ENCODE measurements around the gene ST6GAL1. TPM values are rescaled to one million over a fixed set of nuclear protein-coding genes. Genes with fewer than 3 reads are reported as not detected.

Gene ST6GAL1
- total and polyA plus RNA-seq, 9 donors: 9.4 to 17.3 (median 13.0) TPM

- Histone ChIP-seq H3K4me1 (ENCODE audit: control insufficient read depth, insufficient read depth, low read length) (peaks cover 27% of the 10 kb centered on the region), H3K4me3 (ENCODE audit: low read length) (no peak overlapping the region), H3K27ac (ENCODE audit: low read length) (no peak overlapping the region), H3K27me3 (ENCODE audit: control insufficient read depth, insufficient read depth, low read length) (peaks cover 14% of the 10 kb centered on the region), H3K36me3 (ENCODE audit: control insufficient read depth, insufficient read depth, low read length) (no peaks in the 10 kb centered on the region), H3K9me3 (replicated peaks; ENCODE audit: control insufficient read depth, low read depth, low read length) (no peaks in the 10 kb centered on the region)
- no peak for DNase-seq
- 81% methylated on average over 4 of the region's 5 CpGs for WGBS (ENCODE audit: insufficient coverage)
These were observed 1.1 kb upstream of the ST6GAL1 start for GRCh38 chr3:186929186-186929585.

- Histone ChIP-seq H3K36me3 (ENCODE audit: control insufficient read depth, insufficient read depth, low read length) (no peaks in the 10 kb centered on the region), H3K27ac (ENCODE audit: low read length) (no peak overlapping the region), H3K27me3 (ENCODE audit: control insufficient read depth, insufficient read depth, low read length) (peaks cover 14% of the 10 kb centered on the region), H3K9me3 (replicated peaks; ENCODE audit: control insufficient read depth, low read depth, low read length) (no peaks in the 10 kb centered on the region), H3K4me1 (ENCODE audit: control insufficient read depth, insufficient read depth, low read length) (peaks cover 27% of the 10 kb centered on the region), H3K4me3 (ENCODE audit: low read length) (peak overlapping the region; percentile 75)
- no peak for DNase-seq
- 63% methylated on average over 6 of the region's 12 CpGs for WGBS (ENCODE audit: insufficient coverage)
These were observed 641 bp upstream of the ST6GAL1 start for GRCh38 chr3:186929685-186930084.

- Histone ChIP-seq H3K27me3 (ENCODE audit: control insufficient read depth, insufficient read depth, low read length) (peaks cover 14% of the 10 kb centered on the region), H3K9me3 (replicated peaks; ENCODE audit: control insufficient read depth, low read depth, low read length) (no peaks in the 10 kb centered on the region), H3K4me3 (ENCODE audit: low read length) (peak overlapping the region; percentile 75), H3K36me3 (ENCODE audit: control insufficient read depth, insufficient read depth, low read length) (peaks cover 2% of the 10 kb centered on the region), H3K27ac (ENCODE audit: low read length) (peak overlapping the region; percentile 76), H3K4me1 (ENCODE audit: control insufficient read depth, insufficient read depth, low read length) (peaks cover 27% of the 10 kb centered on the region)
- peak; percentile 61 for DNase-seq
- under 1% methylated on average over 60 of the region's 76 CpGs for WGBS (ENCODE audit: insufficient coverage)
These were observed 560 bp downstream of the ST6GAL1 start for GRCh38 chr3:186930641-186931531.

- Histone ChIP-seq H3K27me3 (ENCODE audit: control insufficient read depth, insufficient read depth, low read length) (peaks cover 14% of the 10 kb centered on the region), H3K36me3 (ENCODE audit: control insufficient read depth, insufficient read depth, low read length) (peaks cover 2% of the 10 kb centered on the region), H3K9me3 (replicated peaks; ENCODE audit: control insufficient read depth, low read depth, low read length) (no peaks in the 10 kb centered on the region), H3K4me1 (ENCODE audit: control insufficient read depth, insufficient read depth, low read length) (peaks cover 27% of the 10 kb centered on the region), H3K4me3 (ENCODE audit: low read length) (peak overlapping the region; percentile 75), H3K27ac (ENCODE audit: low read length) (peak overlapping the region; percentile 76)
- DNase-seq: peak; percentile 52
- WGBS (ENCODE audit: insufficient coverage): 3% methylated on average over 31 of the region's 32 CpGs
These were observed 1.4 kb downstream of the ST6GAL1 start for GRCh38 chr3:186931532-186932280.

GRCh38 chr3:186932281-186933181, 2.2 kb downstream of the ST6GAL1 start:
- H3K4me1 ChIP-seq (ENCODE audit: control insufficient read depth, insufficient read depth, low read length): peaks cover 27% of the 10 kb centered on the region
- peak overlapping the region; percentile 76 for H3K27ac ChIP-seq (ENCODE audit: low read length)
- no peaks in the 10 kb centered on the region for H3K9me3 ChIP-seq (replicated peaks; ENCODE audit: control insufficient read depth, low read depth, low read length)

GRCh38 chr3:186933816-186934215, 3.5 kb downstream of the ST6GAL1 start:
- no peak overlapping the region for H3K4me3 ChIP-seq (ENCODE audit: low read length)

More at GRCh38 chr3:186932281-186933181, 2.2 kb downstream of the ST6GAL1 start:
- Histone ChIP-seq H3K27me3 (ENCODE audit: control insufficient read depth, insufficient read depth, low read length) (peaks cover 14% of the 10 kb centered on the region), H3K36me3 (ENCODE audit: control insufficient read depth, insufficient read depth, low read length) (peaks cover 2% of the 10 kb centered on the region), H3K4me3 (ENCODE audit: low read length) (peak overlapping the region; percentile 75)
- WGBS (ENCODE audit: insufficient coverage): 57% methylated on average over 8 of the region's 15 CpGs
- DNase-seq: peak; percentile 73

GRCh38 chr3:186935133-186935532, 4.8 kb downstream of the ST6GAL1 start:
- H3K4me1 ChIP-seq (ENCODE audit: control insufficient read depth, insufficient read depth, low read length): peaks cover 22% of the 10 kb centered on the region
- H3K9me3 ChIP-seq (replicated peaks; ENCODE audit: control insufficient read depth, low read depth, low read length): no peaks in the 10 kb centered on the region
- H3K36me3 ChIP-seq (ENCODE audit: control insufficient read depth, insufficient read depth, low read length): peaks cover 2% of the 10 kb centered on the region
- H3K4me3 ChIP-seq (ENCODE audit: low read length): no peak overlapping the region
- no CpG with 5 or more reads among the region's 6 CpGs for WGBS (ENCODE audit: insufficient coverage)
- no peak overlapping the region for H3K27ac ChIP-seq (ENCODE audit: low read length)
- no peak for DNase-seq
- H3K27me3 ChIP-seq (ENCODE audit: control insufficient read depth, insufficient read depth, low read length): peaks cover 8% of the 10 kb centered on the region

More at GRCh38 chr3:186933816-186934215, 3.5 kb downstream of the ST6GAL1 start:
- no peaks in the 10 kb centered on the region for H3K9me3 ChIP-seq (replicated peaks; ENCODE audit: control insufficient read depth, low read depth, low read length)
- H3K4me1 ChIP-seq (ENCODE audit: control insufficient read depth, insufficient read depth, low read length): peaks cover 27% of the 10 kb centered on the region
- H3K27me3 ChIP-seq (ENCODE audit: control insufficient read depth, insufficient read depth, low read length): peaks cover 14% of the 10 kb centered on the region
- H3K27ac ChIP-seq (ENCODE audit: low read length): no peak overlapping the region
- DNase-seq: peak; percentile 26
- no CpG with 5 or more reads among the region's 4 CpGs for WGBS (ENCODE audit: insufficient coverage)
- peaks cover 2% of the 10 kb centered on the region for H3K36me3 ChIP-seq (ENCODE audit: control insufficient read depth, insufficient read depth, low read length)

- Histone ChIP-seq H3K4me3 (ENCODE audit: low read length) (no peak overlapping the region), H3K4me1 (ENCODE audit: control insufficient read depth, insufficient read depth, low read length) (peaks cover 16% of the 10 kb centered on the region), H3K27me3 (ENCODE audit: control insufficient read depth, insufficient read depth, low read length) (no peaks in the 10 kb centered on the region), H3K9me3 (replicated peaks; ENCODE audit: control insufficient read depth, low read depth, low read length) (no peaks in the 10 kb centered on the region), H3K36me3 (ENCODE audit: control insufficient read depth, insufficient read depth, low read length) (peaks cover 2% of the 10 kb centered on the region), H3K27ac (ENCODE audit: low read length) (no peak overlapping the region)
- whole genome bisulfite sequencing (ENCODE audit: insufficient coverage): 92% methylated on average over 2 of the region's 10 CpGs
- no peak for DNase-seq
These were observed 6.9 kb downstream of the ST6GAL1 start for GRCh38 chr3:186937017-186937875.

GRCh38 chr3:186938716-186939115, 8.4 kb downstream of the ST6GAL1 start:
- H3K4me3 ChIP-seq (ENCODE audit: low read length): no peak overlapping the region
- H3K4me1 ChIP-seq (ENCODE audit: control insufficient read depth, insufficient read depth, low read length): peaks cover 5% of the 10 kb centered on the region
- no peak overlapping the region for H3K27ac ChIP-seq (ENCODE audit: low read length)
- no CpG with 5 or more reads among the region's 6 CpGs for WGBS (ENCODE audit: insufficient coverage)
- H3K36me3 ChIP-seq (ENCODE audit: control insufficient read depth, insufficient read depth, low read length): peaks cover 2% of the 10 kb centered on the region
- H3K9me3 ChIP-seq (replicated peaks; ENCODE audit: control insufficient read depth, low read depth, low read length): no peaks in the 10 kb centered on the region
- no peaks in the 10 kb centered on the region for H3K27me3 ChIP-seq (ENCODE audit: control insufficient read depth, insufficient read depth, low read length)
- DNase-seq: no peak

Data from muscle of leg (tissue), 11 donors.